Stimulated activated naive CD8-positive, alpha-beta T cell treated with anti-CD3 and anti-CD28 coated beads, Interleukin-15, Interleukin-2, amounts not matched to agents 100 ng/mL and 50 ng/mL, for 24 hours (primary cell): ENCODE data around the gene SLC6A11.

Experiments used
- H3K27ac Mint-ChIP-seq: one replicate; pipeline ENCODE4 v1.8.0; 2021; ENCODE audit warnings: mild to moderate bottlenecking, mixed read lengths
- H3K27me3 Mint-ChIP-seq: one replicate; pipeline ENCODE4 v1.8.0; 2021; ENCODE audit warnings: mixed read lengths
- H3K36me3 Mint-ChIP-seq: one replicate; pipeline ENCODE4 v1.8.0; 2021; ENCODE audit warnings: low read depth, mixed read lengths
- H3K4me1 Mint-ChIP-seq: one replicate; pipeline ENCODE4 v1.8.0; 2021; ENCODE audit warnings: low read depth, mixed read lengths
- H3K4me3 Mint-ChIP-seq: one replicate; pipeline ENCODE4 v1.8.0; 2021; ENCODE audit warnings: mild to moderate bottlenecking, mixed read lengths
- H3K9me3 Mint-ChIP-seq: one replicate; pipeline ENCODE4 v1.8.0; 2021; ENCODE audit warnings: mixed read lengths

The SLC6A11 gene

GRCh38 chr3:10933805-10934481, 117.9 kb downstream of the SLC6A11 start:
- Mint-ChIP-seq H3K36me3 (no peaks in the 10 kb centered on the region), H3K4me1 (no peaks in the 10 kb centered on the region), H3K27ac (no peak overlapping the region), H3K4me3 (no peak overlapping the region), H3K27me3 (no peaks in the 10 kb centered on the region), H3K9me3 (no peaks in the 10 kb centered on the region)

GRCh38 chr3:10935028-10935427, 119.0 kb downstream of the SLC6A11 start:
- Mint-ChIP-seq H3K4me1 (no peaks in the 10 kb centered on the region), H3K27ac (no peak overlapping the region), H3K9me3 (no peaks in the 10 kb centered on the region), H3K4me3 (no peak overlapping the region), H3K36me3 (no peaks in the 10 kb centered on the region), H3K27me3 (no peaks in the 10 kb centered on the region)

GRCh38 chr3:10935846-10936631, 120.0 kb downstream of the SLC6A11 start:
- Mint-ChIP-seq H3K9me3 (no peaks in the 10 kb centered on the region), H3K27me3 (no peaks in the 10 kb centered on the region), H3K27ac (no peak overlapping the region), H3K36me3 (no peaks in the 10 kb centered on the region), H3K4me1 (no peaks in the 10 kb centered on the region), H3K4me3 (no peak overlapping the region)

- Mint-ChIP-seq H3K4me1 (no peaks in the 10 kb centered on the region), H3K27ac (no peak overlapping the region), H3K9me3 (no peaks in the 10 kb centered on the region), H3K4me3 (no peak overlapping the region), H3K27me3 (no peaks in the 10 kb centered on the region), H3K36me3 (no peaks in the 10 kb centered on the region)
Measured at GRCh38 chr3:10936686-10937085, 120.7 kb downstream of the SLC6A11 start.

GRCh38 chr3:10937141-10937825, 121.3 kb downstream of the SLC6A11 start:
- H3K36me3 Mint-ChIP-seq, result no peaks in the 10 kb centered on the region
- no peak overlapping the region for H3K4me3 Mint-ChIP-seq
- H3K4me1 Mint-ChIP-seq, result no peaks in the 10 kb centered on the region
- no peak overlapping the region for H3K27ac Mint-ChIP-seq
- no peaks in the 10 kb centered on the region for H3K27me3 Mint-ChIP-seq
- no peaks in the 10 kb centered on the region for H3K9me3 Mint-ChIP-seq

GRCh38 chr3:10939556-10939955, 123.5 kb downstream of the SLC6A11 start:
- H3K27me3 Mint-ChIP-seq, result peaks cover 3% of the 10 kb centered on the region
- no peaks in the 10 kb centered on the region for H3K4me1 Mint-ChIP-seq
- no peaks in the 10 kb centered on the region for H3K36me3 Mint-ChIP-seq
- H3K4me3 Mint-ChIP-seq, result no peak overlapping the region
- H3K27ac Mint-ChIP-seq, result no peak overlapping the region
- H3K9me3 Mint-ChIP-seq, result no peaks in the 10 kb centered on the region

DNA sequence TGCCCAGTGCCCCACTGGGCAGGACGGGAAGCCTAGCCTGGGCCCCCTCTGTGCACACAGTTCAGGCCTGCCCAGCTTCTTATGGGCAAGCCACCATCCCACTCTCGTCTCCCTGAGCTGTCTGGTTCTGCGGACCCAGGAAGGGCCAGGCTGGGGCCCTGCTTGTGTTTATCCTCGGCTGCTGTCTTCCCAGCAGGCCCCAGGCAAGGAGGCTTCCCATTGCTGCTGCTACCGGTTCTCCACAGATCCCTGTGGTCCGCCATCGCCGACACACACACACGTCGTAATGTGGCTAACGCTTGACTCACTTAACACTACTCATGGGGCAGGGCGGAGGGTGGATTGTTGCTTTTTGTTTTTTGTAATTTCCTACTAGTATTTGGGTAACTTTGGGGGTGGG, 124.1 kb downstream of the SLC6A11 start:
- Mint-ChIP-seq H3K36me3 (no peaks in the 10 kb centered on the region), H3K27me3 (peaks cover 3% of the 10 kb centered on the region), H3K27ac (no peak overlapping the region), H3K4me1 (no peaks in the 10 kb centered on the region), H3K4me3 (no peak overlapping the region), H3K9me3 (no peaks in the 10 kb centered on the region)

DNA sequence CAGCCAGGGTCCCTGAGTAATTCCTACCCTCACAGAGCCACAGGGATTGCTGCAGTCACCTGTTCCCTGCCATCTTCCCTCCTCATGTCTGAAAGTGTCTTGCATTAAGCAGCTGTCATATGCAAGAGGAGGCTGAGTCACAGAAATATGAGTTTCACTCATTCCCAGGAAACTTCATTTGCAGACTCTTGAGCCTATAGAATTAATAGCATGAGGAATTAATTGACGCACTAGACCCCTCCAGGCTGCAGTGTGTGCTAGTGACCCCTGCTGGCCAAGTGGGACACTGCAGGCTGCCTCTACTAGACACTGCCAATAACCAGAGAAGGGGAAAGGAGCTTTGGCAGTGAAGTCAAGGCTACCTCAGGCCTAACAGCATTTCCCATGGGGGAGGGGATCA, 125.9 kb downstream of the SLC6A11 start:
- H3K27me3 Mint-ChIP-seq, result peaks cover 3% of the 10 kb centered on the region
- H3K4me3 Mint-ChIP-seq, result no peak overlapping the region
- H3K36me3 Mint-ChIP-seq, result no peaks in the 10 kb centered on the region
- no peaks in the 10 kb centered on the region for H3K9me3 Mint-ChIP-seq
- no peaks in the 10 kb centered on the region for H3K4me1 Mint-ChIP-seq
- H3K27ac Mint-ChIP-seq, result no peak overlapping the region

- no peaks in the 10 kb centered on the region for H3K9me3 Mint-ChIP-seq
- H3K4me3 Mint-ChIP-seq, result no peak overlapping the region
- no peak overlapping the region for H3K27ac Mint-ChIP-seq
- no peaks in the 10 kb centered on the region for H3K36me3 Mint-ChIP-seq
- H3K27me3 Mint-ChIP-seq, result peaks cover 8% of the 10 kb centered on the region
- H3K4me1 Mint-ChIP-seq, result no peaks in the 10 kb centered on the region
Measured at GRCh38 chr3:10942690-10943205, 126.7 kb downstream of the SLC6A11 start.

GRCh38 chr3:10944866-10945265, 128.8 kb downstream of the SLC6A11 start:
- Mint-ChIP-seq H3K4me1 (no peaks in the 10 kb centered on the region), H3K36me3 (no peaks in the 10 kb centered on the region), H3K4me3 (no peak overlapping the region)

DNA sequence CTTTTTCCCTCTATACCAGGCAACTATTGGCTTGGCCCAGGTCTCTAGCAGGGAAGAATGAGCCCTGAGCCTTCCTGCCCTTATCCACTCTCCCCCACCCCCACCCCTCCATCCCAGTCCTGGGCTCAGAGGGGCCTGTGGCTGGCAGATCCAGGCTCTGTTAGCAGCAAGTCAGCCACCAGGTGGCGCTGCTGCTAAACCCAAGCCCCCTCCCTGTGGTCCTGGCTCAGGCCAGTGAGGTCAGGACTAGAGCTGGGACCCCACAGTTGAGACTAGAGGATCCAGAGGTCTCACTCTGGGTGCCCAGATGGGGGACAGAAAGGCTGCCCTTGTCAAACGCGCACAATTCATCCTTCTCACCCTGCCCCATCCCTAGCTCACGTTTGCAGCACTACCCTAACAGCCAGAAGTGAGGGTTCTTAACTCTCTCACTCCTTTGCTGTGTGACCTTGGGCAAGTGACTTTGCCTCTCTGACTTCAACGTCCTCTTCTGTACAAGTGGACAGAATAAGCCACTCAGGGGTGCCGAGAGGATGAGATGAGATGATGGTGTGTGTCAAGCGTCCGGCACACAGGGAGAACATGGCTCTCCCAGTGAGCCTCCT, 129.8 kb downstream of the SLC6A11 start:
- Mint-ChIP-seq H3K4me1 (no peaks in the 10 kb centered on the region), H3K9me3 (no peaks in the 10 kb centered on the region), H3K4me3 (no peak overlapping the region), H3K36me3 (no peaks in the 10 kb centered on the region), H3K27ac (no peak overlapping the region), H3K27me3 (peaks cover 8% of the 10 kb centered on the region)

More at GRCh38 chr3:10944866-10945265, 128.8 kb downstream of the SLC6A11 start:
- Mint-ChIP-seq H3K27me3 (peaks cover 8% of the 10 kb centered on the region), H3K27ac (no peak overlapping the region), H3K9me3 (no peaks in the 10 kb centered on the region)

GRCh38 chr3:10946526-10946925, 130.5 kb downstream of the SLC6A11 start:
- Mint-ChIP-seq H3K4me3 (no peak overlapping the region), H3K36me3 (no peaks in the 10 kb centered on the region), H3K9me3 (no peaks in the 10 kb centered on the region), H3K27ac (no peak overlapping the region), H3K4me1 (no peaks in the 10 kb centered on the region), H3K27me3 (peaks cover 8% of the 10 kb centered on the region)

DNA sequence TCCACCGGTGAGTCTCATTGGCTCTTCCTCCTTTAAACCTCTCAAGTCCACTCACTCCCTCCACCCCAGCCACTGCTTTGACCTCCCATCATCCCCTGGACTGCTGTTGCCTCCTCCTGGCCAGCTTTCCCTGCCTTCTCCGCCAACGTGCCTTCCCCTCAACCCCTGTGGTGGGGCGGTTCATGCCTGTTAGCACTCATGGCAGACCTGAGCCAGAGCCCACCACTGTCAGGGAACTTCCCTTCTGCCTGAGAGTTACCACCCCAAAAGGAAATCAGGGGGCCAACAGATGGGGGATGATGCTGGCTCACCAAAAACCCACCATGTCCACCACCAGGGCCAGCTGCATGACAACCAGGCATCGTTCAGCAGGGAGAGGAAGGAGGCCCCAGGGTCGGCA, 132.3 kb downstream of the SLC6A11 start:
- H3K27me3 Mint-ChIP-seq, result peaks cover 5% of the 10 kb centered on the region
- H3K27ac Mint-ChIP-seq, result no peak overlapping the region
- no peaks in the 10 kb centered on the region for H3K4me1 Mint-ChIP-seq
- no peaks in the 10 kb centered on the region for H3K9me3 Mint-ChIP-seq
- H3K4me3 Mint-ChIP-seq, result no peak overlapping the region
- no peaks in the 10 kb centered on the region for H3K36me3 Mint-ChIP-seq

DNA sequence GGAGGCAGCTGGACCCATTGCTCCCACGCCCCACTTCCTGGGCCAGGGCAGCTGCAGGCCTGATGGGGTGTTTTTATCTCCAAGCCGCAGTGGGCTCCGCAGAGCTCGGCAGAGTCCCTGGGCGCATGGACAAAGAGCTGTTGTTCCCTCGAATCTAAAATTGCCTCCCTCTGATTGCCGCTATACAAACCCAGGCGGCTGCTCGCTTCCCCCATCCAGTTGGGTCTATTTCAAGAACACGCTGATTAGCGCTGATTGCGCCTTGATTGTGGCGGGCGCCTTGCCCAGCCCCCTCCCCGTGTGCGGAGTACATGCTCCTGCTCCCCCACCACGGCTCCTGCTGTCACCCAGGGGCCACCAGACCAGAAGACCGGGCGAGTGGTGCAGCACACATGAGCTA, 133.2 kb downstream of the SLC6A11 start:
- no peaks in the 10 kb centered on the region for H3K9me3 Mint-ChIP-seq
- H3K4me1 Mint-ChIP-seq, result no peaks in the 10 kb centered on the region
- no peak overlapping the region for H3K4me3 Mint-ChIP-seq
- H3K27ac Mint-ChIP-seq, result no peak overlapping the region
- peaks cover 8% of the 10 kb centered on the region for H3K27me3 Mint-ChIP-seq
- no peaks in the 10 kb centered on the region for H3K36me3 Mint-ChIP-seq
